Neural progenitor cell (in vitro differentiated cells): ENCODE data around the gene OCIAD1.

Experiments used
- CTCF ChIP-seq: fragments of 200-600 bp; sonication (generic); IDR thresholded peaks from 2 replicates; pipeline ENCODE4 v1.5.1; 2017; ENCODE audit warnings: antibody characterized with exemption, mild to moderate bottlenecking
- EZH2phosphoT487 ChIP-seq: fragments of 200-600 bp; sonication (generic); IDR thresholded peaks from 2 replicates; pipeline ENCODE4 v1.6.1; 2017; ENCODE audit warnings: antibody characterized with exemption

- no peak for TF ChIP-seq CTCF
- TF ChIP-seq EZH2phosphoT487: no peak
Measured at GRCh38 chr4:48792348-48793006, 38.4 kb upstream of the OCIAD1 start.
